Spleen (tissue), 11 donors: ENCODE data around the gene BANF2. TPM values are rescaled to one million over a fixed set of nuclear protein-coding genes. Genes with fewer than 3 reads are reported as not detected.
"Not testable (repeated sequence)": the region's sequence is repeated elsewhere in the genome, so short reads cannot be mapped to it uniquely, and the experiment has no call there.

ENCODE experiments used
- DNase-seq: peaks from one replicate; pipeline ENCODE4 v3.0.0-alpha.2; 2020
- H3K27ac ChIP-seq, 8 donors: fragments of 200-600 bp; sonication (generic) in 7 of 8; 1 replicate in 4 of 8; 2 replicates in 4 of 8; pipeline versions ENCODE4 v1.5.0 to v1.8.0; 2016 to 2021; ENCODE audit warnings: inconsistent platforms in 4 of 8, mild to moderate bottlenecking in 4 of 8, moderate library complexity in 1 of 8
- H3K27me3 ChIP-seq, 7 donors: fragments of 200-600 bp; sonication (generic) in 6 of 7; replicated peaks in 1 of 7; 1 replicate in 4 of 7; 2 replicates in 3 of 7; pipeline versions ENCODE4 v1.5.0 to v1.8.0; 2016 to 2021; ENCODE audit warnings: inconsistent platforms in 3 of 7, mild to moderate bottlenecking in 1 of 7
- H3K36me3 ChIP-seq, 6 donors: fragments of 200-600 bp; sonication (generic) in 5 of 6; 1 replicate in 4 of 6; 2 replicates in 2 of 6; pipeline versions ENCODE4 v1.5.0 to v1.8.0; 2016 to 2021; ENCODE audit warnings: inconsistent platforms in 2 of 6
- H3K4me1 ChIP-seq, 6 donors: fragments of 200-600 bp; sonication (generic) in 5 of 6; 1 replicate in 3 of 6; 2 replicates in 3 of 6; pipeline versions ENCODE4 v1.5.0 to v1.8.0; 2016 to 2021; ENCODE audit warnings: inconsistent platforms in 3 of 6
- H3K4me3 ChIP-seq, 8 donors: fragments of 200-600 bp; sonication (generic) in 7 of 8; 1 replicate in 4 of 8; 2 replicates in 4 of 8; pipeline versions ENCODE4 v1.5.0 to v1.8.0; 2016 to 2021; ENCODE audit warnings: inconsistent platforms in 4 of 8, mild to moderate bottlenecking in 4 of 8, moderate library complexity in 2 of 8
- H3K9me3 ChIP-seq, 8 donors: fragments of 200-600 bp; sonication (generic) in 7 of 8; 1 replicate in 4 of 8; 2 replicates in 4 of 8; pipeline versions ENCODE4 v1.5.0 to v1.8.0; 2016 to 2021; ENCODE audit warnings: inconsistent platforms in 4 of 8
- POLR2A ChIP-seq, 3 donors: fragments of 450-650 bp; IDR thresholded peaks; one replicate each; pipeline ENCODE4 v1.5.1; 2017; ENCODE audit warnings: antibody characterized with exemption in 3 of 3, mild to moderate bottlenecking in 1 of 3
- POLR2AphosphoS5 ChIP-seq, 3 donors: sonication (generic); formaldehyde crosslinking; IDR thresholded peaks; one replicate each; pipeline ENCODE4 v1.5.1; 2017; ENCODE audit warnings: antibody characterized with exemption in 3 of 3
- WGBS, 5 donors: extraction: QIAGEN DNeasy Blood & Tissue Kit in 3 of 5; methylation state at CpG; one replicate each; pipeline versions ENCODE4 v1.1.5 to v1.1.7; 2013 to 2018; 5-methylcytosine and 5-hydroxymethylcytosine counted together
- intact Hi-C: fragments of 100-400 bp; cut with DNase I; formaldehyde crosslinking; loops from one replicate; pipeline ENCODE4 v1.15.0; 2023; ENCODE audit warnings: low total_unique reads
- polyA plus RNA-seq, 3 donors: library from polyadenylated mRNA; stranded (reverse); fragments of 200-250 nt; gene quantifications; one replicate each; pipeline ENCODE4 v1.2.1, GENCODE V29; 2013
- total RNA-seq, 7 donors: library from RNA; depleted of rRNA in 3 of 7; stranded (reverse); fragments of >200 nt in 3 of 7; fragmentation: NEBNext Ultra II Directional in 4 of 7; extraction: Animal tissue kit (Norgen Biotek cat#: 25700) in 4 of 7; gene quantifications; one replicate each; pipeline versions ENCODE4 v1.1.0 to v1.2.1, GENCODE V29; 2016 to 2021
- TF ChIP-seq, protein P1 (sequence below), 11 experiments: fragments of 200-600 bp in 7 of 11; fragments of 450-650 bp in 4 of 11; sonication (generic) in 4 of 11; IDR thresholded peaks in 8 of 11; conservative IDR thresholded peaks in 3 of 11; 1 replicate in 7 of 11; 2 replicates in 4 of 11; pipeline versions ENCODE4 v1.4.0 to v1.8.0; 2016 to 2021; ENCODE audit warnings: antibody characterized with exemption in 11 of 11, inconsistent platforms in 4 of 11, mild to moderate bottlenecking in 1 of 11
- donor health status: healthy with polysubstance abuse.
- donor health status: DM: no; HTN: no; CAD: no; lungs with moderate emphysema.
- donor health status: DM: no; HTN: no; CAD: no.
- donor health status: Bipolar disorder and iron deficiency.
- donor health status: healthy.
- donor health status: DM: no; HTN: no; CAD: no.
- donor health status: DM: yes; HTN: yes; CAD: no.

The BANF2 gene
- total and polyA plus RNA-seq, 10 donors = not detected

DNA sequence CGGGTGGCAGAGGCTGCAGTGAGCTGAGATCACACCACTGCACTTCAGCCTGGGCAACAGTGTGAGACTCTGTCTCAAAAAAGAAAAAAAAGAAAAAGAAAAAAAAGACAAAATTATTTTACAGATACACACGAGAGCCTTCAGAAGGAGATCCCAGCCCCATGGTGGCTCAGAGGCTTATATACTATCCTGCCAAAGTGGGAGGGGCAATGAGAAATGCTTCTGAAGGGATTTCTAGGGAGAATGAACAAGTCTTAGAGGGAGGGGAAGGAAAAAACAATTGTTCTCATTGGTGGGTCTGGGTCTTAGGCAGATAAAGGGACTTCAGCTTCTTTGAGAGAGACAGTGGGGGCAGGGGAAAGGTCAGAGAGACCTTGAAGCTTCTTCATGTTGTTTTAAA, 76.8 kb downstream of the BANF2 start:
- intact Hi-C loops = no loop called here
- Histone ChIP-seq H3K27me3 (no peaks in the 10 kb centered on the region), H3K9me3 (no peaks in the 10 kb centered on the region), H3K4me3 (no peak overlapping the region), H3K4me1 (peaks cover 0 to 8% (median 3%) of the 10 kb centered on the region in 6 donors), H3K27ac (no peak overlapping the region), H3K36me3 (no peaks in the 10 kb centered on the region)
- TF ChIP-seq POLR2AphosphoS5 (IDR thresholded peaks at IDR 0.05) (no peak), POLR2A (IDR thresholded peaks at IDR 0.05) (no peak)
- TF ChIP-seq, protein P1, sequence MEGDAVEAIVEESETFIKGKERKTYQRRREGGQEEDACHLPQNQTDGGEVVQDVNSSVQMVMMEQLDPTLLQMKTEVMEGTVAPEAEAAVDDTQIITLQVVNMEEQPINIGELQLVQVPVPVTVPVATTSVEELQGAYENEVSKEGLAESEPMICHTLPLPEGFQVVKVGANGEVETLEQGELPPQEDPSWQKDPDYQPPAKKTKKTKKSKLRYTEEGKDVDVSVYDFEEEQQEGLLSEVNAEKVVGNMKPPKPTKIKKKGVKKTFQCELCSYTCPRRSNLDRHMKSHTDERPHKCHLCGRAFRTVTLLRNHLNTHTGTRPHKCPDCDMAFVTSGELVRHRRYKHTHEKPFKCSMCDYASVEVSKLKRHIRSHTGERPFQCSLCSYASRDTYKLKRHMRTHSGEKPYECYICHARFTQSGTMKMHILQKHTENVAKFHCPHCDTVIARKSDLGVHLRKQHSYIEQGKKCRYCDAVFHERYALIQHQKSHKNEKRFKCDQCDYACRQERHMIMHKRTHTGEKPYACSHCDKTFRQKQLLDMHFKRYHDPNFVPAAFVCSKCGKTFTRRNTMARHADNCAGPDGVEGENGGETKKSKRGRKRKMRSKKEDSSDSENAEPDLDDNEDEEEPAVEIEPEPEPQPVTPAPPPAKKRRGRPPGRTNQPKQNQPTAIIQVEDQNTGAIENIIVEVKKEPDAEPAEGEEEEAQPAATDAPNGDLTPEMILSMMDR (IDR thresholded peaks at IDR 0.05 in 8 of 11, conservative IDR thresholded peaks at IDR 0.05 in 3 of 11) = no peak
- WGBS, 5 donors = 76 to 88% (median 79%) methylated on average over 2 of the region's 2 CpGs
- DNase-seq = no peak

DNA sequence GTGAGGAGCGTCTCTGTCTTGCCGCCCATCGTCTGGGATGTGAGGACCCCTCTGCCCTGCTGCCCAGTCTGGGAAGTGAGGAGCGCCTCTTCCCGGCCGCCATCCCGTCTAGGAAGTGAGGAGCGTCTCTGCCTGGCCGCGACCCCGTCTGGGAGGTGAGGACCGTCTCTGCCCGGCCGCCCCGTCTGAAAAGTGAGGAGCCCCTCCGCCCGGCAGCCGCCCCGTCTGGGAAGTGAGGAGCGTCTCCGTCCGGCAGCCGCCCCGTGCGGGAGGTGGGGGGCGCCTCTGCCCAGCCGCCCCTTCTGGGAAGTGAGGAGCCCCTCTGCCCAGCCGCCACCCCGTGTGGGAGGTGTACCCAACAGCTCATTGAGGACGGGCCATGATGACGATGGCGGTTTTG, 79.2 kb downstream of the BANF2 start:
- H3K36me3 ChIP-seq, H3K27me3 ChIP-seq, intact Hi-C loops, DNase-seq, H3K4me1 ChIP-seq, H3K9me3 ChIP-seq, H3K27ac ChIP-seq, H3K4me3 ChIP-seq: not testable (repeated sequence)
- 89 to 95% (median 93%) methylated on average over 15 to 32 of the region's 32 CpGs for WGBS, 5 donors

DNA sequence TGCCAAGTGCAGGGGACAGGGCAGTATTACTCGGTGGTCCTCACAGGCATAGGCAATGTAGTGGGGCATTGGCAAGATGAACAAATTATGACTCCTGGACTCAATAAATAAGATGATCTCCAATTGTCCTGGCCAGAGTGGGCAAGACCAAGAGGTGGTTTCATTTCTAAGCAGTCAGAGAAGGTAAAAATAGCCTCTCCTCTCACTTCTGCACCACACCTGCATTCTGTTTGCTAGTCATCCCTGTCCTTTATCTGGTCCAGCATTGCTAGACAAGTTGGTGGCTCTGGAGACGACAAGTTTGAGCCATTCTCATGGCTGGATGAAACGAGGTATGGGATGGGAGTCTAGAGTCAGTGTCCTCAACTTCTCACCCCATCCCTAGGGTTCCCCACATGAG, 83.0 kb downstream of the BANF2 start:
- H3K9me3 ChIP-seq = no peaks in the 10 kb centered on the region
- no peak for DNase-seq
- no peaks in the 10 kb centered on the region for H3K36me3 ChIP-seq
- no peaks in the 10 kb centered on the region for H3K27me3 ChIP-seq
- peaks cover 0 to 18% (median 3%) of the 10 kb centered on the region in 6 donors for H3K4me1 ChIP-seq
- intact Hi-C loops = no loop called here
- TF ChIP-seq, protein P1 (IDR thresholded peaks at IDR 0.05 in 8 of 11, conservative IDR thresholded peaks at IDR 0.05 in 3 of 11) = no peak
- TF ChIP-seq POLR2AphosphoS5 (IDR thresholded peaks at IDR 0.05) = no peak
- TF ChIP-seq POLR2A (IDR thresholded peaks at IDR 0.05) = no peak
- WGBS, 5 donors = 55 to 77% (median 68%) methylated on average over 3 of the region's 3 CpGs
- no peak overlapping the region for H3K4me3 ChIP-seq
- H3K27ac ChIP-seq = no peak overlapping the region

DNA sequence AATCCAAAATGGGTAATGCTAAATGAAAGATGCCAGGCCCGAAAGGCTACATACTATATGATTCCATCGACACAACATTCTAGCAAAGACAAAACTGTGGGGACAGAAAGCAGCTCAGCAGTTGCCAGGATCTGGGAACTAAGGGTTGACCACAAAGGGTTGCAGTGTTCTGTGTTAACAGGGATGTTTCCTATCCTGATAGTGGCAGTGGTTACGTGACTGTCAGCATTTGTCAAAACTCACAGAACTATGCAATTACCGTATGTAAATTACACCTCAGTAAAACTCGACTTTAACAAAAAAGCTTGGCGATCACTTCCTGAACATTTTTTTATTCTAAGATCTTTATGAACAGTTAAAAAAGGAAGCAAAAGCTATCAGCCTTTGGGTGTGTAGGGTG, 83.9 kb downstream of the BANF2 start:
- 27 to 47% (median 39%) methylated on average over 6 of the region's 6 CpGs for whole genome bisulfite sequencing, 5 donors
- no peak overlapping the region for H3K4me3 ChIP-seq
- no peaks in the 10 kb centered on the region for H3K27me3 ChIP-seq
- TF ChIP-seq, protein P1 (IDR thresholded peaks at IDR 0.05 in 8 of 11, conservative IDR thresholded peaks at IDR 0.05 in 3 of 11) = no peak
- no peak for TF ChIP-seq POLR2A (IDR thresholded peaks at IDR 0.05)
- no peak for TF ChIP-seq POLR2AphosphoS5 (IDR thresholded peaks at IDR 0.05)
- H3K36me3 ChIP-seq = no peaks in the 10 kb centered on the region
- intact Hi-C loops = no loop called here
- H3K27ac ChIP-seq = no peak overlapping the region
- no peak for DNase-seq
- peaks cover 0 to 18% (median 3%) of the 10 kb centered on the region in 6 donors for H3K4me1 ChIP-seq
- no peaks in the 10 kb centered on the region for H3K9me3 ChIP-seq

DNA sequence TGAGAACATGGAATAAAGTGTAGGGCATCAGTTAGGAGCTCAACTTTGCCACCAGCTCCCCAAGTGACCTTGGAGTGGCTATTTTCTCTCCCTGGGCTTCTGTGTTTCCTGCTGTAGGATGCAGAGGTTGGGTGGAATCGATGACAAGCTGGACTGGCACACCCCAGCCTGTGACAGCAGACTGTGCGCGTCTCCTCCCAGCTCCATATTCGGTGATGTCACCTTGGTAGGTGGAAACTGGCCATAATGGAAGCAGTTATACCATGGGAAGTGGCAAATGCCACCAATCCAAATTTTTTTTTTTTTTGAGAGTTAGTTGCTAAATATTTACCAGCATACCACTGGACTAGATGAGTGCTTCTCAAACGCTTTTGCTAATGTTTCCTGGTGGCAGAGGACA, 85.2 kb downstream of the BANF2 start:
- peaks cover 0 to 18% (median 3%) of the 10 kb centered on the region in 6 donors for H3K4me1 ChIP-seq
- H3K4me3 ChIP-seq = no peak overlapping the region
- intact Hi-C loops = no loop called here
- TF ChIP-seq POLR2AphosphoS5 (IDR thresholded peaks at IDR 0.05) = no peak
- no peak for TF ChIP-seq POLR2A (IDR thresholded peaks at IDR 0.05)
- TF ChIP-seq, protein P1 (IDR thresholded peaks at IDR 0.05 in 8 of 11, conservative IDR thresholded peaks at IDR 0.05 in 3 of 11) = no peak
- DNase-seq = no peak
- no peaks in the 10 kb centered on the region for H3K9me3 ChIP-seq
- H3K36me3 ChIP-seq = no peaks in the 10 kb centered on the region
- 72 to 85% (median 76%) methylated on average over 5 of the region's 5 CpGs for WGBS, 5 donors
- H3K27ac ChIP-seq = no peak overlapping the region
- no peaks in the 10 kb centered on the region for H3K27me3 ChIP-seq
